ENCODE data around the gene ST7.

Gene ST7, protein sequence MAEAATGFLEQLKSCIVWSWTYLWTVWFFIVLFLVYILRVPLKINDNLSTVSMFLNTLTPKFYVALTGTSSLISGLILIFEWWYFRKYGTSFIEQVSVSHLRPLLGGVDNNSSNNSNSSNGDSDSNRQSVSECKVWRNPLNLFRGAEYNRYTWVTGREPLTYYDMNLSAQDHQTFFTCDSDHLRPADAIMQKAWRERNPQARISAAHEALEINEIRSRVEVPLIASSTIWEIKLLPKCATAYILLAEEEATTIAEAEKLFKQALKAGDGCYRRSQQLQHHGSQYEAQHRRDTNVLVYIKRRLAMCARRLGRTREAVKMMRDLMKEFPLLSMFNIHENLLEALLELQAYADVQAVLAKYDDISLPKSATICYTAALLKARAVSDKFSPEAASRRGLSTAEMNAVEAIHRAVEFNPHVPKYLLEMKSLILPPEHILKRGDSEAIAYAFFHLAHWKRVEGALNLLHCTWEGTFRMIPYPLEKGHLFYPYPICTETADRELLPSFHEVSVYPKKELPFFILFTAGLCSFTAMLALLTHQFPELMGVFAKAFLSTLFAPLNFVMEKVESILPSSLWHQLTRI

DNA sequence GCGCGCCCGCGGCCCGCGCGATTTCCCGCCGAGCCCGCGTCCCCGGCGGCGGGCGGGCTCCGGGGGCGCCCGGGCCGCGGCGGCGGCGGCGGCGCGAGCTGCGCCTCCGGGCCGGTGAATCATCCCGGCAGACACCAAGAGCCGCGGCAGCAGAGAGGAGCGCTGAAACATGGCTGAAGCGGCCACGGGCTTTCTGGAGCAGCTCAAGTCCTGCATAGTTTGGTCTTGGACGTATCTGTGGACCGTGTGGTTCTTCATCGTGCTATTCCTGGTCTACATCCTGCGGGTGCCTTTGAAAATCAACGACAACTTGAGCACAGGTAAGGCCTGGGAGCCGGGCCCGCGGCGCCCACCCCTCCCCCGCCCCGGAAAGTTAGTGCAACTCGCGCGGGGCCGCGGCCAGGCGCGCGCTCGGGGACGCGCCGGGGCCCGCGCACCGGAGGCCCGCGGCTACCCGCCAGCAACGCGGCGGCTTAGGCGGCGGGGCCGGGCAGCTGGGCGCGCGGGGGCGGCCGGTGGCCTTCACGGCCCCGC lies at the start of gene ST7:
ST7 (plus strand) TSS at position 130 of the 534 bp plus-strand sequence; CDS start at position 170, 40 bp downstream.
- in situ Hi-C loops (cut with MboI; ENCODE audit: low sequenced_read_pairs): no loop called here

DNA sequence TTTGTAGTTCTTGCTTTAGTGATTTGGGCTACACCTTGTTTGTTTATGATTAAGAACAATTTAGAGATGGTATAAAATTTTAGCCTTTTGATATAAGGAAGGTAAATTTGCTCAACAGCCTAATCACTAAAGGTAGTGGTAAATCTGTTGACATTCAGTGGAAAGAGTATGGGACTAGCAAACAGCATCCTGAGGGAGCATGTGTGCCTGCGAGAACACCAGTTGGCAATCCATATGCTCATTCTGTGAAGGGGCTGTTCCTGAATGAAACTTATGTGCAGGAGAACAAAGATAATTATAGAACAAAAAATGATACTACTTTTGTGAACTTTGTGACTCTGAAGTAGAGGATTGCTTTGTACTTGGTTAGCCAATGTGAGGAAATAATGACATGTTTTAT lies 46.9 kb upstream of the ST7 start:
- in situ Hi-C loops (cut with MboI; ENCODE audit: low sequenced_read_pairs): no loop called here

DNA sequence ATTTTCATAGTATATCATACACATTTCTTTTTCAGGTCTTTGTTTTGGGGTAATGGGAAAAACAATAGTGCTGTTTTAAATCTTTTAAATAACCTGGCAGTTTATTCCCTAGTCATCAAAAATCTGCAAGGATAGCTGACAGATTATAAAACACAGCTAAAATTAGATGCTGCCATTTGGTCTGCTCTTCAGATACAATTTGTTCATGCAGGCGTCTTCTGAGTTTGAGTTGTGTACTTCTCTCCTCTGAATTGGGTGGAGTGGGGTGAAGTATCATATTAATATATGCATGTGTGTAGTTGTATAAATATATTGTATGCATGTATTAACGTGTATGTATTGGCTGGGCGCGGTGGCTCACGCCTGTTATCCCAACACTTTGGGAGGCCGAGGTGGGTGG lies 42.9 kb upstream of the ST7 start:
- in situ Hi-C loops (cut with MboI; ENCODE audit: low sequenced_read_pairs): no loop called here

DNA sequence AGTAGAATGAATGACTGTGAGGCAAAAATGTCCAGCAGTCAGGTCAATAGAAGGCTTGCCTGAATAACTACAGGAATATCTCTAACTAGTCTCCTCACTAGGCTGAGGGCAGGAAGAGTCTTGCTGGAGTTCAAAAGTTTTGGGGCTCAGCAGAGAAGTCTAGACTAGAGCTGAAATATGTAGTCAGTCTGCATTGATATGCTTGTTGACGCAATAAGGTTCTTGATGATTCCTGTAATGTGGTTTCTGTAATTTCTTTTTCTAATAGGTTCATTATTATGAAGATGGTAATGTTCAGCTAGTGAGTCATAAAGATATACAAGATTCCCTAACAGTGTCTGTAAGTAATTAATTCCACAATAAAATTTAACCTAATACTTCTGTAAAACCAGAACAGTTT lies 41.5 kb upstream of the ST7 start:
- in situ Hi-C loops (cut with MboI; ENCODE audit: low sequenced_read_pairs): no loop called here

DNA sequence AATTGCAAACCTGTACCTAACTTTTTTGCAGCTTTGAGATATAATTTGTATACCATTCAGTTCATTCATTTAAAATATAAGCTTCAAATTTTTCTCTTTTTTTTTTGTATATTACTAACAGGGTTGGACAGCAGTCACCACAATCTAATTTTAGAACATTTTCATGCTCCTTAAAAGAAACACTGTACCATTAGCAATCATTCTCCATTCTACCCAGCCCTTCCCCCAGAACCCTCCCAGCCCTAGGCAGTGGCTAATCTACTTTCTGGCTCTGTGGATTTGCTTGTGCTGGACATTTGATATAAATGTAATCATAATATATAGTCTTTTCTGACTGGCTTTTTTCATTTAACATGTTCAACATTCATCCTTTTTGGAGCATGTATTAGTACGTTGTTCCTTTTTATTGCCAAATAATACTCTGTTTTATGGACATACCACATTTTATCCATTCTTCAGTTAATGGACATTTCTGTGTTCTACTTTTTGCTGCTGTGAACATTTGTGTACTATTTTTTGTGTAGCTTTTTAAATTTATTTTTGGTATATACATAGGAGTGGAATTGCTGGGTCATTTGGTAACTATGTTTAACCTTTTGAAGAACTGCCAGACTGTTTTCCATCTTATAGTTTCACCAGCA lies 40.9 kb upstream of the ST7 start:
- in situ Hi-C loops (cut with MboI; ENCODE audit: low sequenced_read_pairs): no loop called here

DNA sequence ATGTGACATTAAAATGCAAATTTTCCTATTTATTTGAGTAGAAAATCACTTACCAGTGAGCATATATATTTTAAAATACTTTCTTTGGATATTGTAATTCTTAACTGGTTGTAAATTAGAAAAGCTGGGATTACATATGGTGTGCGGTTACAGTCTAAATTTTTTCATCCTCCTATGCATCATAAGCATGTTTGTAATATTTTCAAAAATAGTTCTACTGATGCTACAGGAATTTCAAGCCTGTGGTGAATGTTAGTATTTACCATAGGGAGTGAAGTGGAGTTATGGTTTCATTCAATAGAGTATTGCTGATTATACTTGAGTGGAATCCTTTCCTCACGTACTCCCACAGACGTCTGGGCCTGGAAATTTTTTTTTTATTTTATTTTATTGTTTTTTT lies 34.6 kb upstream of the ST7 start:
- in situ Hi-C loops (cut with MboI; ENCODE audit: low sequenced_read_pairs): no loop called here

DNA sequence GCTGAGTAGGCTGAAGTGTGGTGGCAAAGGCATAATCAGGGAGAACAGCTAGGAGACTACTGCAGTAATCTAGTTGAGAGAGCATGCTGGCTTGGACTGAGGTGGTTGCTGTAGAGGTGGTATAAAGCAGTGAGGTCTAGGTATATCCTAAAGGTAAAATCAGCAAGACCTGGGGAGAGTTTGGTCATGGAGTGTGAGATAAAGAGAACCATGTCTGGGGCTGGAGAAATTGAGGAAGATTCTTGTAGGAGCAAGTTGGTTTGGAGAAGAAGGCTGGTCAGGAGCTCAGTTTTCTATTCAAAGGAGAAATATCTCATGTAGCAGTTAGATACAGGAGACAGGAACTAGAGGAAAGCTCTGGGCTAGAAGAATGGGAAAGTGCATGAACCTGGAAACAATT lies 32.9 kb upstream of the ST7 start:
- in situ Hi-C loops (cut with MboI; ENCODE audit: low sequenced_read_pairs): no loop called here

DNA sequence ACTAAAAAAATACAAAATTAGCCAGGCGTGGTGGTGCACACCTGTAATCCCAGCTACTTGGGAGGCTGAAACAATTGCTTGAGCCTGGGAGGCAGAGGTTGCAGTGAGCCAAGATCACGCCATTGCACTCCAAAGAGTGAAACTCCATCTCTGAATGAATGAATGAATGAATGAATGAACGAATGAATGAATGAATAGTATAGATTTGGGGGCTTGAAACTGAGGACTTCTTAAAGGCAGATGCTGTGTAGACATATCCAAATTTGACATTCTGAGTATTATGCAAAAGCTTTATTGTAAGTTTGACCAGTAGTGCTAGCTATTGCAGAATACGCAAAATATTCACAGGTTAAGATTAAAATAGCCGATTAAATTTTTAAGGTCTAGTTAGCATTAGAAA lies 30.8 kb upstream of the ST7 start:
- in situ Hi-C loops (cut with MboI; ENCODE audit: low sequenced_read_pairs): no loop called here

DNA sequence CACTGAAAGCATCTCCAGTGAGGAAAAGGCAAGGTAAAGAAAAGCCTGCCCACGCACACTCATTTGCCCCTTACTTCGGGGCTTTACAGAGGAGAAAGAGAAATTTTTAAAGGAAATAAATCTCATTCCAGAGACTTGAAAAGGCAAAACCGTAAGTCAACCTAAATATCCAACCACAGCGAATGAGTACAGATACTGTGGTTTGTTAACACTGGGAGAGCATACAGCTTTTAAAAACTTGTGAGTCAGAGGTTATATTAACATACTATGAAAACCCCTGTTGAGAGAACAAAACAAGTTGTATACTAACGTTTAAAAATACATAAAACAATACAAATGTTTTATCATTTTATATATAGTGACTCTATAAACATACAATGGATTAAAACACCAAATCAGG lies 28.6 kb upstream of the ST7 start:
- in situ Hi-C loops (cut with MboI; ENCODE audit: low sequenced_read_pairs): loop anchor here (25.0 kb wide), 1 partner anchor 463 kb away; no protein-coding TSS in a partner anchor

DNA sequence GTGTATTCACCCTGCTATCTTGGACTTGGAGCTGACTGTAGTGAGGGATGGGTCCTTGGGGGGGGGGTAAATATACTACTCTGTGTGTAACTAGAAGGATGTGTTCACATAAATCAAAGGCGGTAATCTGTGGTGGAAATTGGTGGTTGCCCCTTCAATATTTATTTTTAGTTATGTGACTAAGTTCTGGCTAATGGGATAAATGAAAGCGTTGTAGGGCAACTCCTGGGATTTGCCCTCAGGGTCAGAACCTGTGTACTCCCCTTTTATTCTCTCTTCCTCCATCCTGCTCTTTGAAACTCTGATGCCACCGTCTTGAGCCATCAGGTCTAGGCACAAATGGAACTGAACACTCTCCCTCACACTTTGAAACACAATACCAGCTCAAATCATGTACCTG lies 24.3 kb upstream of the ST7 start:
- in situ Hi-C loops (cut with MboI; ENCODE audit: low sequenced_read_pairs): loop anchor here (25.0 kb wide), 1 partner anchor 458 kb away; no protein-coding TSS in a partner anchor

DNA sequence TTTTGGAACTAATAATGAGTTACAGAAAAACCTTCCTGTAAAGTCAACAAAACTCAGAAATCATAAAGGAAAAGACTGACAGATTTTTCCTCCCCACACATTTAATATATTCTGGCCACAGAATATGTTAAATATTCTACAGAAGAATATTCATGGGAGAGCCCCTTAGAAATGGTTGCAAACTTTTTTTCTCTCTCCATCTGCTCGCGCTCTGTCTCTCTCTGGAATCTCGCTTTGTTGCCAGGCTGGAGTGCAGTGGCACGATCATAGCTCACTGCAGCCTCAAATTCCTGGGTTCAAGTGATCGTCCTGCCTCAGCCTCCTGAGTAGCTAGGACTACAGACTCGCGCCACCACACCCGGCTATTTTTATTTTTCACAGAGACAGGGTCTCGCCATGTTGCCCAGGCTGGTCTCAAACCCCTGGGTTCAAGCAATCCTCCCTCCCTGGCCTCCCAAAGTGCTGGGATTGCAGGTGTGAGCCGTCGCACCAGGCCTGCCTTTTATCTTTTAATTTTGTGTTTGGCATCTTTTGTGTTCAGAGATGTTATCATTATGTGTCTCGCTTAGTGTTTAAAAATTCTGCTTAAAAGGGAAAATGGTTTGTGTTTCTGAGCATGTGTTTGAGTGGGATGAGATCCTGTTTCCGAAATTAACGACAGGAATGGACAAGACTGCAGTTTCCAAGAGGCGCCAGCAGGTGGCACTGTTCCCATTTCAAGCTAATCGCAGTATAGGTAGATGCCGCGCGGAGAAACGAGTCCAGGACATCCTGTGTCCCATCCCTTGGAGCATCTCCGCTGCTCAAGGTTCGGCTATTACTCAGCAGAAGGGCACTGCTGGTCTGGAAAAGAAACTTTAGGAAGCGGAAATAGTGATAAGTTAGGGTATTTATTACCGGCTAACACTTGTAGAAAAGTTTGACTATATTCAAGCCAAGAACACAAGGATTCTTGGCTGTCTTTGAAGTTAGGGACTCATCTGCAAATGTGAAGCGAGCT lies 23.1 kb upstream of the ST7 start:
- in situ Hi-C loops (cut with MboI; ENCODE audit: low sequenced_read_pairs): loop anchor here (25.0 kb wide), 1 partner anchor 457 kb away; no protein-coding TSS in a partner anchor

DNA sequence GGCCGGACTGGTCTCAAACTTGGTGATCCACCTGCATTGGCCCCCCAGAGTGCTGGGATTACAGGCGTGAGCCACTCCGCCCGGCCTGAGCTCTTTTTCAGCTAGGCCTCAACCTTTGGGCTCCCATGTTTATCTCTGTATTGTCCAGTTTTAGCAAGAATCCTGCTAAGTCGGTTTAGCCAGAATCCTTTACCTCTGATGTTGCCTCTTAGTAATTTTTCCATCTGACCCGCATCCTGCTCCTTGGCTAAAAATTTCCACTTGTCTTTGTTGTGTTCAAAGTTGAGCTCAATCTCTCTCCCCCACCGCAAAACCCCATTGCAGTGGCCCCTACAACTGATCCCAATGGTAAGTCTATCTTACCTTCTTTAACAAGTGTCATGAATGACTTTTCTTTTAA lies 20.7 kb upstream of the ST7 start:
- in situ Hi-C loops (cut with MboI; ENCODE audit: low sequenced_read_pairs): loop anchor here (25.0 kb wide), 1 partner anchor 455 kb away; no protein-coding TSS in a partner anchor

DNA sequence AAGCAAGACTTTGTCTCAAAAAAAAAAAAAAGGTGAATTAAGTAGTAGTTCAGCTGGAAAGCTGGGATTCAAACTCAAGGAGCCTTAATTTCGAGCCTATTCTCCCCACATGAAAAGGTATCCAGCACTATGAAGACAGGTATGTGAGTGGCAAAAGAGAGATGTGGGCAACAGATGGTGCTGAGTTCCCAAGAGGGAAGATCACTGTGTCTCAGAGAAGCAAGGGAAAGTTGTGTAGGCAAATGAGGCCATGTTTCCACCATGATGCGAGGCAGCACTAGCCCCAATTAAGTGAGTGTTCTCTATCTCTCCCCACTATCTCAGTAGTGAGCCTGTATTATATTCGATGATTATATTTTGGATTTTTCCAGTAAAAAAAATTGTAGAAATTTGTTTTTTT lies 19.8 kb upstream of the ST7 start:
- in situ Hi-C loops (cut with MboI; ENCODE audit: low sequenced_read_pairs): loop anchor here (25.0 kb wide), 1 partner anchor 454 kb away; no protein-coding TSS in a partner anchor

DNA sequence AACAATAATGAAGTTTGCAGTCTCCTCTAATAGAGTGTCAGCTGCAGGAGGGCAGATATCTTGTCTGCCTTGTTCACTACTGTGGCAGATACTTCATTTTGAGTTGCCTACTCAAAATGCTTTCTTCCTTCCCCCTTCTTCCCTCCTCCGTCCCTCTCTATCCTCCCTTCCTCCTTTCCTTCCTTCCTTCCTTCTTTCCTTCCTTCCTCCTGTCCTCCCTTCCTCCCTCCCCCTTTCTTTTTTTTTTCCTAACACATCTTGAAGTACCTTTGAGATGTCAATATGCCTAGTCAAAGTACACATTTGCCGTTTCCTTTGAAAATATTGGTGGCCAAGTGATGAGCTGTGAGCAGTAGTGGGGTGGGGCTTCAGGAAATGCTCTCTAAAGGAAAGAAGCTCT lies 18.7 kb upstream of the ST7 start:
- in situ Hi-C loops (cut with MboI; ENCODE audit: low sequenced_read_pairs): loop anchor here (25.0 kb wide), 1 partner anchor 453 kb away; no protein-coding TSS in a partner anchor

DNA sequence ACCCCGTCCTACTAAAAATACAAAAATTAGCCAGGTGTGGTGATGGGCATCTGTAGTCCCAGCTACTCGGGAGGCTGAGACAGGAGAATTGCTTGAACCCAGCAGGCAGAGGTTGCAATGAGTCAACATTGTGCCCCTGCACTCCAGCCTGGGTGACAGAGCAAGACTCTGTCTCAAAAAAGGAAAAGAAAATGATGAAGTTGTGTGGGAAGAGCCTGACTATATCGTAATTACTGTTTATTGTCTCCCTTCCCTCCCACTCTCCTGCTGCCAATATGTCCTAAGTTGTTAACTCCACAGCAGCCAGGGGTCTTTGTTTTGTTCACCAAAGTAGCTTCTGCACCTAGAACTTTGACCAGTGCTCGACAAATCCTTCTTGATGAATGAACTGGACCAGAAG lies 16.5 kb upstream of the ST7 start:
- in situ Hi-C loops (cut with MboI; ENCODE audit: low sequenced_read_pairs): loop anchor here (25.0 kb wide), 1 partner anchor 450 kb away; no protein-coding TSS in a partner anchor

DNA sequence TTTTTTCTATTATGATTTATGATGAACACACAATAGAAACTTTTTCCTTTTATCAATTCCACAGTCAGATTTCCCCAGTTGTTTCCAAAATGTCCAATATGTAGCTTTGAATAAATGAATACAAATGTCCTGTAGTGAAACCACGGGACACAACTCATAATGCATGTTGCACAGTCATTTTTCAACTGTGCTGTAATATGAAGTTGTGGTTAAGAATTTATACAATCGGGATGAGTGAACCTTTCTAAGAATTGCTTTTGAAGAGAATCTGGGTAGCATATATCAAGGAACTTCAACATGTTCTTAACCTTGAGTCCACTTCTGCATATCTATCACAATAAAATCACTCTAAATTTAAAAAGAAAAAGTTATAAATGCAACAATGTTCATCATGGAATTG lies 14.6 kb upstream of the ST7 start:
- in situ Hi-C loops (cut with MboI; ENCODE audit: low sequenced_read_pairs): loop anchor here (25.0 kb wide), 1 partner anchor 449 kb away; no protein-coding TSS in a partner anchor

DNA sequence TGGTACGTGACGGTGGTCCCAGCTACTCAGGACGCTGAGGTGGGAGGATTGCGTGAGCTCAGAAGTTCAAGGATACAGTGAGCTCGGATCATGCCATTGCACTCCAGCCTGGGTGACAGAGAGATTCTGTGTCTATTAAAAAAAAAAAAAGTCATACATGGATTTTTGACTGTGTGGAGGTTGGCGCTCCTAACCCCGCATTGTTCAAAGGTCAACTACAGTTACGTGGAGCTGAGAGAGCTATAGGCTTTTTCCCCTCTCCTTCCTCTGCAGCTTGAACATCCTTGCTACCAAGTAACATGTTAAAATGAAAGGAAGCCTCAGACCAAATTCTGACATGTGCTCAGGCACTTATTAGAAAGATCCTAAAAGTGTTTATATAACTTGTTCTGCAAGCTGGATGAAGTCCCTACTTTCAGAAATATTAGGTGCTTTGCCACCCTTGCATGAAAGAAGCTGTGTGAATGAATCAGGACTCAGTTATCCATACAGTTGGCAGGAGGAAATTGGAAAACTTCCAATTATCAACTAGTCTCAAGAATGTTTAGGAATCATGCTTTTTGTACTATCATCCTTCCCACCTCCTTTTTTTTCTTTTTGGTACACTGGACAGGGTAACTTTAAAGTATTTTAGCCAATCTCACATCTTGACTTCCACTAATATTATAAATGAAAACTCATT lies 12.5 kb upstream of the ST7 start:
- in situ Hi-C loops (cut with MboI; ENCODE audit: low sequenced_read_pairs): loop anchor here (25.0 kb wide), 1 partner anchor 446 kb away; no protein-coding TSS in a partner anchor

DNA sequence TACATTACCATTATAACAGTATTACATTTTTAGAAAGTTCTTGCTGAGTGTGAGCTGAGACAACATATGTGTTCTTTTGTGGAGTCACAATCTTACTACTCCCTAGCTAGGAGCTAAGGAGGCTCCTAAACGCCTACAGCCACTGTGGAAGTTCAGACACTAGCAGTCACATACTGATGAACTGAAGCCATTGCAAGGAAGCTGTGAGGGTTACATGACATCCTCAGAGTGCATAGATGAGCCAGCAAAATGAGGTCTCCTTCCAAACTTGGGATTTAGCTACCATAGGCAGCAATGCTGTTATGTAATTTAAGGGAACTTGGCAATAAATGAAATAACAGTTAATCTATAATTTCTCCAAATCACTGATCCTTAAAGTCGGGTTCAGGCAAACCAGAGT lies 10.8 kb upstream of the ST7 start:
- in situ Hi-C loops (cut with MboI; ENCODE audit: low sequenced_read_pairs): loop anchor here (25.0 kb wide), 1 partner anchor 445 kb away; no protein-coding TSS in a partner anchor

DNA sequence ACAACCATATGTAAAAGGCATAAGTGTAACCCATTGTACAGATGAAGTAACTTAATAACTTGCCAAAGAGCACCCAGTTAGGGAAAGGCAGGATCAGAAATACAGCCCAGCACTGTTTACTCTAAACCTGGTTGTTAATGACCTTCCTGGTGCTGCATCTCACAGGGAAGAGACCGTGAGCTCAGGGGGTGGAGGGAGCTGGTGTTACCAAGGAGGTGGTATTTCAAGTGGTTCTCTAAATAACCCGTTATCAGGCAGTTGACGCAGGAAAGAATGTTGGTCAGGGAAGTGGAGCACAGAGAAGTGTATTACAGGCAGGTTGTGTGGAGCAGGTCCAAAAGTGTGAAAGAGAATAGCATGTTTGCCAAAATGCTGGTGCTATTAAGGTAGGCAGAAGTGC lies 4.4 kb upstream of the ST7 start:
- in situ Hi-C loops (cut with MboI; ENCODE audit: low sequenced_read_pairs): loop anchor here (25.0 kb wide), 1 partner anchor 438 kb away; no protein-coding TSS in a partner anchor
